CD4-positive, alpha-beta T cell treated with Interleukin-17A for 1 hour (primary cell): Measurements from ENCODE around the gene SDSL.

Source experiments
- DNase-seq: peaks from one replicate; pipeline ENCODE4 v3.0.0-alpha.2; 2020

The SDSL gene

GRCh38 chr12:113396828-113397496, 25.2 kb upstream of the SDSL start:
- DNase-seq: no peak

- DNase-seq: no peak
Measured at GRCh38 chr12:113397497-113398197, 24.5 kb upstream of the SDSL start.

- no peak for DNase-seq
Measured at GRCh38 chr12:113398346-113399290, 23.6 kb upstream of the SDSL start.

GRCh38 chr12:113399490-113399889, 22.7 kb upstream of the SDSL start:
- DNase-seq: no peak

GRCh38 chr12:113400362-113400761, 21.8 kb upstream of the SDSL start:
- no peak for DNase-seq

GRCh38 chr12:113401066-113402000, 20.8 kb upstream of the SDSL start:
- DNase-seq: no peak

- no peak for DNase-seq
Measured at GRCh38 chr12:113402586-113403260, 19.5 kb upstream of the SDSL start.

GRCh38 chr12:113403435-113404415, 18.5 kb upstream of the SDSL start, which contains the start of gene SDS:
TSS of gene SDS (minus strand) at chr12:113403887. CDS start at chr12:113399708, 4,179 bp downstream.
- no peak for DNase-seq

GRCh38 chr12:113405694-113406093, 16.5 kb upstream of the SDSL start:
- DNase-seq: no peak

GRCh38 chr12:113407931-113408600, 14.1 kb upstream of the SDSL start:
- no peak for DNase-seq

- DNase-seq: no peak
Measured at GRCh38 chr12:113408756-113409298, 13.4 kb upstream of the SDSL start.

- no peak for DNase-seq
Measured at GRCh38 chr12:113409462-113410124, 12.6 kb upstream of the SDSL start.

GRCh38 chr12:113413488-113413939, 8.7 kb upstream of the SDSL start:
- DNase-seq: no peak

- no peak for DNase-seq
Measured at GRCh38 chr12:113414519-113415038, 7.6 kb upstream of the SDSL start.

- peak; percentile 9 for DNase-seq
Measured at GRCh38 chr12:113416091-113416754, 6.0 kb upstream of the SDSL start.

- DNase-seq: no peak
Measured at GRCh38 chr12:113418213-113418879, 3.8 kb upstream of the SDSL start.

GRCh38 chr12:113420996-113421595, 1.1 kb upstream of the SDSL start:
- no peak for DNase-seq
